Coronary artery (tissue), 2 donors: ENCODE measurements around the gene DRGX.

Experiments used
- DNase-seq: peaks from one replicate; pipeline ENCODE4 v3.0.0-alpha.2; 2017; ENCODE audit warnings: low spot score
- H3K27ac ChIP-seq, 2 donors: fragments of 200-600 bp; sonication (generic); one replicate each; pipeline ENCODE4 v1.5.1; 2016 to 2019
- H3K4me3 ChIP-seq: fragments of 200-600 bp; sonication (generic); 2 replicates; pipeline ENCODE4 v1.5.1; 2016; ENCODE audit warnings: mild to moderate bottlenecking, moderate library complexity
- CTCF ChIP-seq: fragments of 200-600 bp; sonication (generic); IDR thresholded peaks from one replicate; pipeline ENCODE4 v1.5.1; 2019; ENCODE audit warnings: antibody characterized with exemption

The DRGX gene

GRCh38 chr10:49415846-49416245 is 20.0 kb upstream of the DRGX start:
- DNase-seq, result no peak
- TF ChIP-seq CTCF, result no peak
- Histone ChIP-seq H3K4me3 (no peak overlapping the region), H3K27ac (no peak overlapping the region)

DNA sequence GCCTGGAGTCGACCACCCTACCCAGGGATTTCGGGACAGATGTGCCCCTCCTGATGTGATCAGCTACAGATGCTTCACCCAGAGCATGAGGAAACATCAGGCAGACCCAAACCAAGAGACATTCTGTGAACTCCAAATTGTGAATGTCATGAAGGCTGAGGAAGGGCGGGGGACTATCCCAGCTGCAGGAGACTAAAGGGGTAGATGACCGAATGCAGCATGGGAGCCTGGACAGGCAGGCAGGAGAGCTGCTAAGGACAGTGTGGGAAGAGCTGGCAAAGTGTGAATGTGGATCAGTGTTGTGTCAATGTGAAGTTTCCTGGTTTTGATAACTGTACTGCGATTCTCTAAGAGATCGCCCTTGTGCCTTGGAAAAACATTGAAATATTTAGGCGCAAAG is 19.2 kb upstream of the DRGX start:
- H3K27ac ChIP-seq, result no peak overlapping the region
- TF ChIP-seq CTCF, result no peak
- no peak for DNase-seq
- no peak overlapping the region for H3K4me3 ChIP-seq

- Histone ChIP-seq H3K4me3 (no peak overlapping the region), H3K27ac (no peak overlapping the region)
- no peak for DNase-seq
- TF ChIP-seq CTCF, result no peak
These were observed 18.6 kb upstream of the DRGX start for GRCh38 chr10:49414496-49414895.

- DNase-seq, result no peak
- no peak for TF ChIP-seq CTCF
- H3K27ac ChIP-seq, result no peak overlapping the region
- no peak overlapping the region for H3K4me3 ChIP-seq
These were observed 16.7 kb upstream of the DRGX start for GRCh38 chr10:49412571-49412970.

GRCh38 chr10:49410365-49411074 is 14.6 kb upstream of the DRGX start:
- no peak overlapping the region for H3K27ac ChIP-seq
- DNase-seq, result no peak
- TF ChIP-seq CTCF, result no peak

GRCh38 chr10:49409755-49410154 is 13.9 kb upstream of the DRGX start:
- Histone ChIP-seq H3K27ac (no peak overlapping the region), H3K4me3 (no peak overlapping the region)
- no peak for TF ChIP-seq CTCF
- no peak for DNase-seq

More at GRCh38 chr10:49410365-49411074, 14.6 kb upstream of the DRGX start:
- no peak overlapping the region for H3K4me3 ChIP-seq

GRCh38 chr10:49408519-49409306 is 12.8 kb upstream of the DRGX start:
- DNase-seq, result no peak
- TF ChIP-seq CTCF, result no peak
- Histone ChIP-seq H3K4me3 (no peak overlapping the region), H3K27ac (no peak overlapping the region)
